HepG2 (cell line): ENCODE data around the gene IKZF2. TPM values are rescaled to one million over a fixed set of nuclear protein-coding genes. Genes with fewer than 3 reads are reported as not detected.

Experiments used
- ATAC-seq: fragments of 200-7000 bp; cut with Tn5 transposase; 3 replicates; pipeline ENCODE4 v1.9.1; 2020; ENCODE audit warnings: mild to moderate bottlenecking, moderate library complexity
- BruUV-seq: library from RNA; stranded (reverse); fragments of 400-500 nt; replicated peaks from 2 replicates; lab custom pipeline; 2021; lab: Mats Ljungman, UMichigan
- CTCF ChIA-PET: fragments of 300-600 bp; formaldehyde crosslinking; extraction: SDS; loops from one replicate; lab custom pipeline; 2021; ENCODE audit warnings: low total read pairs, inconsistent platforms, low intra/inter-chr PET ratio; lab: Yijun Ruan, JAX
- POLR2A ChIA-PET: fragments of 350-600 bp; sonication (Branson Sonifier 250); formaldehyde crosslinking; loops from one replicate; lab custom pipeline; 2020; ENCODE audit warnings: antibody characterized with exemption, inconsistent platforms; lab: Yijun Ruan, JAX
- DNase-seq: peaks from one replicate; pipeline ENCODE4 v3.0.0-alpha.2; 2015; ENCODE audit warnings: low spot score
- FAIRE-seq: peaks from 3 replicates; lab custom pipeline; 2011; peaks lifted over from hg19 to GRCh38; lab: Jason Lieb, UNC
- H2AFZ ChIP-seq: one replicate; pipeline ENCODE4 v1.6.1; 2011; ENCODE audit warnings: low read length, inconsistent platforms
- H3K27ac ChIP-seq: fragments of 300-600 bp; 3 replicates; pipeline ENCODE4 v1.8.0; 2011; ENCODE audit warnings: mixed run types, mild to moderate bottlenecking, mixed read lengths, low read length, inconsistent platforms; ENCODE audit not compliant: insufficient read depth; ENCODE audit errors: extremely low read length
- H3K27me3 ChIP-seq, 2 experiments: fragments of 200-600 bp in 1 of 2; 2 replicates in 1 of 2; 3 replicates in 1 of 2; pipeline versions ENCODE4 v1.6.0 to v1.8.0; 2011; ENCODE audit warnings: low read length in 2 of 2, mild to moderate bottlenecking in 2 of 2, moderate library complexity in 2 of 2, inconsistent platforms in 1 of 2; ENCODE audit not compliant: insufficient read depth in 2 of 2, control insufficient read depth in 1 of 2
- H3K36me3 ChIP-seq, 2 experiments: fragments of 200-600 bp in 1 of 2; replicated peaks in 1 of 2; 2 replicates in 1 of 2; 3 replicates in 1 of 2; pipeline versions ENCODE4 v1.5.1 to v1.8.0; 2011; ENCODE audit warnings: low read length in 2 of 2, inconsistent platforms in 1 of 2; ENCODE audit not compliant: insufficient read depth in 2 of 2, control insufficient read depth in 1 of 2
- H3K4me1 ChIP-seq: 2 replicates; pipeline ENCODE4 v1.5.1; 2012; ENCODE audit warnings: low read length, inconsistent platforms; ENCODE audit not compliant: insufficient read depth
- H3K4me2 ChIP-seq: 2 replicates; pipeline ENCODE4 v1.6.0; 2011; ENCODE audit warnings: low read depth, low read length, inconsistent platforms
- H3K4me3 ChIP-seq, 3 experiments: fragments of 200-600 bp in 1 of 3; sonication (generic), shearing (Covaris generic) in 1 of 3; replicated peaks in 1 of 3; 2 replicates each; pipeline ENCODE4 v1.5.1; 2011 to 2016; ENCODE audit warnings: low read length in 3 of 3, inconsistent platforms in 2 of 3, low read depth in 2 of 3, mild to moderate bottlenecking in 2 of 3, control low read depth in 1 of 3, mixed read lengths in 1 of 3; ENCODE audit not compliant: insufficient read depth in 1 of 3
- H3K79me2 ChIP-seq: one replicate; pipeline ENCODE4 v1.6.1; 2011; ENCODE audit warnings: low read length, inconsistent platforms; ENCODE audit not compliant: insufficient read depth
- H3K9ac ChIP-seq: 2 replicates; pipeline ENCODE4 v1.6.0; 2011; ENCODE audit warnings: mild to moderate bottlenecking, low read depth, low read length, inconsistent platforms; ENCODE audit not compliant: insufficient read depth
- H3K9me3 ChIP-seq: 2 replicates; pipeline ENCODE4 v1.5.1; 2012; ENCODE audit warnings: mild to moderate bottlenecking, low read length
- H4K20me1 ChIP-seq: 2 replicates; pipeline ENCODE4 v1.6.0; 2011; ENCODE audit warnings: inconsistent platforms, mild to moderate bottlenecking, low read length, moderate library complexity; ENCODE audit not compliant: insufficient read depth
- AGO2 ChIP-seq: fragments of 200-400 bp; formaldehyde crosslinking; optimal IDR thresholded peaks from 2 replicates; pipeline ENCODE3; 2017; ENCODE audit warnings: mild to moderate bottlenecking, low read depth, low read length, moderate library complexity
- ARNT2 ChIP-seq: sonication (generic); formaldehyde crosslinking; IDR thresholded peaks from 2 replicates; pipeline ENCODE4 v1.8.0; 2022; ENCODE audit warnings: mild to moderate bottlenecking, low read depth, missing genetic modification reagents, moderate library complexity
- DDIT3 ChIP-seq: sonication (generic); formaldehyde crosslinking; IDR thresholded peaks from 2 replicates; pipeline ENCODE4 v1.4.0; 2020; ENCODE audit warnings: mild to moderate bottlenecking, missing genetic modification reagents
- EHMT2 ChIP-seq: fragments of 200-600 bp; sonication (generic); IDR thresholded peaks from 2 replicates; pipeline ENCODE4 v1.7.0; 2017; ENCODE audit warnings: antibody characterized with exemption, low read depth, low read length, borderline replicate concordance
- HDAC2 ChIP-seq: sonication (generic); formaldehyde crosslinking; IDR thresholded peaks from 2 replicates; pipeline ENCODE4 v1.4.0; 2020; ENCODE audit warnings: missing genetic modification reagents
- HOMEZ ChIP-seq: IDR thresholded peaks from 2 replicates; pipeline ENCODE4 v1.6.1; 2016; ENCODE audit warnings: low read depth
- MXD1 ChIP-seq: sonication (generic); formaldehyde crosslinking; IDR thresholded peaks from 2 replicates; pipeline ENCODE4 v1.4.0; 2020; ENCODE audit warnings: mild to moderate bottlenecking, missing genetic modification reagents
- SNAPC4 ChIP-seq: sonication (generic); formaldehyde crosslinking; IDR thresholded peaks from 2 replicates; pipeline ENCODE4 v1.4.0; 2020; ENCODE audit warnings: mild to moderate bottlenecking, missing genetic modification reagents
- TSC22D2 ChIP-seq: sonication (generic); formaldehyde crosslinking; IDR thresholded peaks from 2 replicates; pipeline ENCODE4 v1.5.1; 2020; ENCODE audit warnings: missing genetic modification reagents, mild to moderate bottlenecking, borderline replicate concordance
- YY1 ChIP-seq: IDR thresholded peaks from 2 replicates; pipeline ENCODE4 v1.6.1; 2011; ENCODE audit warnings: low read length, low read depth, moderate library complexity, mild to moderate bottlenecking; ENCODE audit not compliant: insufficient read depth, insufficient replicate concordance
- ZFP37 ChIP-seq: sonication (generic); formaldehyde crosslinking; IDR thresholded peaks from 2 replicates; pipeline ENCODE4 v1.4.0; 2020; ENCODE audit warnings: missing genetic modification reagents, borderline replicate concordance
- ZNF446 ChIP-seq: sonication (generic); formaldehyde crosslinking; IDR thresholded peaks from 2 replicates; pipeline ENCODE4 v1.5.0; 2020; ENCODE audit warnings: mild to moderate bottlenecking, missing genetic modification reagents
- ZNF558 ChIP-seq: sonication (generic); formaldehyde crosslinking; IDR thresholded peaks from 2 replicates; pipeline ENCODE4 v1.9.0; 2022; ENCODE audit warnings: mild to moderate bottlenecking, missing genetic modification reagents, borderline replicate concordance
- ZNF569 ChIP-seq: sonication (generic); formaldehyde crosslinking; IDR thresholded peaks from 2 replicates; pipeline ENCODE4 v1.5.0; 2020; ENCODE audit warnings: mild to moderate bottlenecking, missing genetic modification reagents, moderate library complexity, borderline replicate concordance
- ZNF616 ChIP-seq: sonication (generic); formaldehyde crosslinking; IDR thresholded peaks from 2 replicates; pipeline ENCODE4 v1.5.0; 2020; ENCODE audit warnings: low read depth, mild to moderate bottlenecking, missing genetic modification reagents
- ZNF879 ChIP-seq: sonication (generic); formaldehyde crosslinking; IDR thresholded peaks from 2 replicates; pipeline ENCODE4 v1.8.1; 2023; ENCODE audit warnings: missing genetic modification reagents
- WGBS: methylation state at CpG from one replicate; pipeline ENCODE4 v1.1.6; 2017; ENCODE audit warnings: low lambda C conversion rate; 5-methylcytosine and 5-hydroxymethylcytosine counted together
- in situ Hi-C: cut with HindIII; loops from 2 replicates; pipeline ENCODE4 v1.10.0; 2017; ENCODE audit warnings: low pct_unique_long_range_greater_than_20kb; ENCODE audit not compliant: extremely low pct_ligation_motif_present
- intact Hi-C: fragments of 100-400 bp; cut with micrococcal nuclease; formaldehyde crosslinking; loops from one replicate; pipeline ENCODE4 v1.10.0; 2022; ENCODE audit not compliant: unreplicated experiment
- polyA plus RNA-seq, 8 experiments: library from polyadenylated mRNA; depleted of rRNA in 3 of 8; stranded (reverse) in 7 of 8; unstranded in 1 of 8; fragments of >200 nt; fragmentation: Illumina TruSeq in 4 of 8; extraction: Trizol in 4 of 8; gene quantifications; 2 replicates each; pipeline versions ENCODE4 v1.2.1 to v1.2.3, GENCODE V29; 2011 to 2016; ENCODE audit warnings: low read depth in 4 of 8, missing spikeins in 1 of 8, mixed read lengths in 1 of 8; ENCODE audit not compliant: insufficient read depth in 1 of 8
- total RNA-seq, 5 experiments: library from RNA; depleted of rRNA; stranded (reverse); fragments of >200 nt; fragmentation: Illumina TruSeq; extraction: Trizol; gene quantifications; 2 replicates each; pipeline ENCODE4 v1.2.3, GENCODE V29; 2016; ENCODE audit warnings: low read depth in 1 of 5

IKZF2 gene
- total and polyA plus RNA-seq, 2 of the 13 experiments (the other 11 are each of a cell fraction or from before 2014, with no cell fraction given), result 0.18 to 0.86 TPM

GRCh38 chr2:213021971-213022899 lies 129.2 kb downstream of the IKZF2 start:
- no peaks in the 10 kb centered on the region for H3K4me1 ChIP-seq
- TF ChIP-seq ZNF558 (CRISPR knock-in tag) (no peak), TSC22D2 (CRISPR knock-in tag) (no peak), SNAPC4 (no peak), DDIT3 (CRISPR knock-in tag) (no peak), ARNT2 (CRISPR knock-in tag) (no peak), EHMT2 (no peak), ZNF616 (CRISPR knock-in tag) (no peak), AGO2 (no peak), ZNF879 (CRISPR knock-in tag) (no peak), ZFP37 (no peak), YY1 (no peak), HDAC2 (no peak), ZNF446 (CRISPR knock-in tag) (no peak), MXD1 (CRISPR knock-in tag) (no peak), HOMEZ (CRISPR knock-in tag) (no peak), ZNF569 (CRISPR knock-in tag) (no peak)
- TF ChIP-seq, all 625 proteins: peak for 0
- FAIRE-seq, result no peak
- no peak for DNase-seq
- Histone ChIP-seq H3K79me2 (no peaks in the 10 kb centered on the region), H2AFZ (no peak overlapping the region), H3K4me2 (no peak overlapping the region), H3K36me3 (no peaks in the 10 kb centered on the region), H3K4me3 (no peak overlapping the region), H3K9ac (no peak overlapping the region), H4K20me1 (no peaks in the 10 kb centered on the region), H3K9me3 (no peaks in the 10 kb centered on the region), H3K27ac (no peak overlapping the region), H3K27me3 (no peaks in the 10 kb centered on the region)
- no peak for ATAC-seq
- 18% methylated on average over 5 of the region's 5 CpGs for WGBS
- intact Hi-C loops (no loop called here), in situ Hi-C loops (no loop called here)
- no TSS peak for BruUV-seq
- ChIA-PET CTCF (no interaction called here), POLR2A (no interaction called here)
